BE2C (cell line): ENCODE measurements around the gene TGM3.
"Not testable (repeated sequence)": the region's sequence is repeated elsewhere in the genome, so short reads cannot be mapped to it uniquely, and the experiment has no call there.

Experiments used
- DNase-seq: peaks from one replicate; pipeline ENCODE4 v3.0.0-alpha.2; 2020
- H3K27me3 ChIP-seq: fragments of 250-450 bp; sonication (Bioruptor Pico); 2 replicates; pipeline ENCODE4 v1.5.1; 2020; ENCODE audit warnings: mild to moderate bottlenecking
- H3K36me3 ChIP-seq: fragments of 250-450 bp; sonication (Bioruptor Pico); 2 replicates; pipeline ENCODE4 v1.5.1; 2020; ENCODE audit warnings: mild to moderate bottlenecking
- H3K4me1 ChIP-seq: fragments of 250-450 bp; sonication (Bioruptor Pico); 2 replicates; pipeline ENCODE4 v1.5.1; 2020
- H3K4me3 ChIP-seq: 2 replicates; pipeline ENCODE4 v1.5.1; 2011; ENCODE audit warnings: low read depth, low read length
- H3K9me3 ChIP-seq: fragments of 250-450 bp; sonication (Bioruptor Pico); 2 replicates; pipeline ENCODE4 v1.5.1; 2020
- CTCF ChIP-seq: IDR thresholded peaks from 2 replicates; pipeline ENCODE4 v1.5.1; 2012; ENCODE audit warnings: mild to moderate bottlenecking, low read depth, low read length

Gene TGM3

GRCh38 chr20:2264118-2264517, 31.7 kb upstream of the TGM3 start:
- no peaks in the 10 kb centered on the region for H3K36me3 ChIP-seq
- H3K27me3 ChIP-seq, result no peaks in the 10 kb centered on the region
- no peaks in the 10 kb centered on the region for H3K9me3 ChIP-seq
- TF ChIP-seq CTCF, result no peak
- H3K4me3 ChIP-seq, result no peak overlapping the region
- H3K4me1 ChIP-seq, result no peaks in the 10 kb centered on the region
- no peak for DNase-seq

GRCh38 chr20:2264621-2265374, 31.0 kb upstream of the TGM3 start:
- not testable (repeated sequence) for H3K27me3 ChIP-seq, H3K36me3 ChIP-seq, H3K4me1 ChIP-seq, DNase-seq, H3K4me3 ChIP-seq, H3K9me3 ChIP-seq

- TF ChIP-seq CTCF, result no peak
- H3K4me1 ChIP-seq, result no peaks in the 10 kb centered on the region
- no peak overlapping the region for H3K4me3 ChIP-seq
- DNase-seq, result no peak
- no peaks in the 10 kb centered on the region for H3K36me3 ChIP-seq
- H3K27me3 ChIP-seq, result no peaks in the 10 kb centered on the region; the same call in none of the 2 replicates
- no peaks in the 10 kb centered on the region for H3K9me3 ChIP-seq
Measured at GRCh38 chr20:2273634-2274302, 22.0 kb upstream of the TGM3 start.

GRCh38 chr20:2276015-2276414, 19.8 kb upstream of the TGM3 start:
- H3K9me3 ChIP-seq, result no peaks in the 10 kb centered on the region
- no peaks in the 10 kb centered on the region for H3K4me1 ChIP-seq
- no peak overlapping the region for H3K4me3 ChIP-seq
- no peak for DNase-seq
- H3K27me3 ChIP-seq, result no peaks in the 10 kb centered on the region; the same call in none of the 2 replicates
- no peaks in the 10 kb centered on the region for H3K36me3 ChIP-seq
- no peak for TF ChIP-seq CTCF

- Histone ChIP-seq H3K36me3 (no peaks in the 10 kb centered on the region), H3K27me3 (no peaks in the 10 kb centered on the region; the same call in none of the 2 replicates), H3K4me1 (no peaks in the 10 kb centered on the region), H3K9me3 (no peaks in the 10 kb centered on the region), H3K4me3 (no peak overlapping the region)
- DNase-seq, result no peak
- no peak for TF ChIP-seq CTCF
Measured at GRCh38 chr20:2279253-2279779, 16.5 kb upstream of the TGM3 start.

GRCh38 chr20:2280082-2280481, 15.7 kb upstream of the TGM3 start:
- Histone ChIP-seq H3K9me3 (no peaks in the 10 kb centered on the region), H3K27me3 (no peaks in the 10 kb centered on the region; the same call in none of the 2 replicates), H3K4me3 (no peak overlapping the region), H3K36me3 (no peaks in the 10 kb centered on the region), H3K4me1 (no peaks in the 10 kb centered on the region)
- TF ChIP-seq CTCF, result no peak
- DNase-seq, result no peak
